Type B pancreatic cell (in vitro differentiated cells): Measurements from ENCODE around the gene HSP90B1. TPM values are rescaled to one million over a fixed set of nuclear protein-coding genes. Genes with fewer than 3 reads are reported as not detected.

Experiments used
- DNase-seq: peaks from one replicate; pipeline ENCODE4 v3.0.0; 2021; ENCODE audit warnings: mixed read lengths; ENCODE audit not compliant: unreplicated experiment; ENCODE audit errors: extremely low spot score
- H3K27ac Mint-ChIP-seq: 2 replicates; pipeline ENCODE4 v1.8.0; 2021; ENCODE audit warnings: mild to moderate bottlenecking, mixed read lengths
- H3K27me3 Mint-ChIP-seq: 2 replicates; pipeline ENCODE4 v1.8.0; 2021; ENCODE audit warnings: mixed read lengths
- H3K36me3 Mint-ChIP-seq: 2 replicates; pipeline ENCODE4 v1.8.0; 2021; ENCODE audit warnings: mixed read lengths
- H3K4me1 Mint-ChIP-seq: one replicate; pipeline ENCODE4 v1.8.0; 2021; ENCODE audit warnings: mixed read lengths; ENCODE audit not compliant: unreplicated experiment
- H3K4me3 Mint-ChIP-seq: 2 replicates; pipeline ENCODE4 v1.8.0; 2021; ENCODE audit warnings: mild to moderate bottlenecking, mixed read lengths
- H3K9me3 Mint-ChIP-seq: 2 replicates; pipeline ENCODE4 v1.8.0; 2021; ENCODE audit warnings: mixed read lengths
- CTCF ChIP-seq: fragments of 200-600 bp; sonication (generic); conservative IDR thresholded peaks from 2 replicates; pipeline ENCODE4 v1.5.0; 2021; ENCODE audit warnings: antibody characterized with exemption, mild to moderate bottlenecking
- total RNA-seq: library from RNA; stranded (reverse); gene quantifications from 2 replicates; pipeline ENCODE4 v1.2.1, GENCODE V29; 2021; ENCODE audit warnings: low replicate concordance

HSP90B1 gene
- total RNA-seq, 1 donor from 2014 or later: 967 TPM

- TF ChIP-seq CTCF: no peak
- no peak overlapping the region for H3K27ac Mint-ChIP-seq
- DNase-seq: no peak
- no peaks in the 10 kb centered on the region for H3K36me3 Mint-ChIP-seq
- peaks cover 4% of the 10 kb centered on the region for H3K27me3 Mint-ChIP-seq
- no peak overlapping the region for H3K4me3 Mint-ChIP-seq
- no peaks in the 10 kb centered on the region for H3K9me3 Mint-ChIP-seq
- no peaks in the 10 kb centered on the region for H3K4me1 Mint-ChIP-seq
Observed at GRCh38 chr12:103913100-103913499, 17.1 kb upstream of the HSP90B1 start.

GRCh38 chr12:103915306-103915705 lies 14.9 kb upstream of the HSP90B1 start:
- no peak for TF ChIP-seq CTCF
- no peak overlapping the region for H3K27ac Mint-ChIP-seq
- no peaks in the 10 kb centered on the region for H3K27me3 Mint-ChIP-seq
- no peaks in the 10 kb centered on the region for H3K4me1 Mint-ChIP-seq
- H3K36me3 Mint-ChIP-seq: no peaks in the 10 kb centered on the region
- DNase-seq: no peak
- H3K9me3 Mint-ChIP-seq: no peaks in the 10 kb centered on the region
- H3K4me3 Mint-ChIP-seq: no peak overlapping the region

- no peak overlapping the region for H3K4me3 Mint-ChIP-seq
- no peaks in the 10 kb centered on the region for H3K36me3 Mint-ChIP-seq
- no peak for DNase-seq
- H3K4me1 Mint-ChIP-seq: no peaks in the 10 kb centered on the region
- H3K27ac Mint-ChIP-seq: no peak overlapping the region
- no peaks in the 10 kb centered on the region for H3K27me3 Mint-ChIP-seq
- no peaks in the 10 kb centered on the region for H3K9me3 Mint-ChIP-seq
- TF ChIP-seq CTCF: no peak
Observed at GRCh38 chr12:103917873-103918272, 12.3 kb upstream of the HSP90B1 start.

- H3K4me3 Mint-ChIP-seq: no peak overlapping the region
- no peak for TF ChIP-seq CTCF
- DNase-seq: no peak
Observed at GRCh38 chr12:103924761-103925641, 5.2 kb upstream of the HSP90B1 start.

GRCh38 chr12:103928682-103929045 lies 1.5 kb upstream of the HSP90B1 start:
- TF ChIP-seq CTCF: no peak
- H3K4me1 Mint-ChIP-seq: peaks cover 15% of the 10 kb centered on the region
- peaks cover 20% of the 10 kb centered on the region for H3K36me3 Mint-ChIP-seq
- no peak for DNase-seq
- peaks cover 3% of the 10 kb centered on the region for H3K27me3 Mint-ChIP-seq
- H3K9me3 Mint-ChIP-seq: no peaks in the 10 kb centered on the region
- H3K27ac Mint-ChIP-seq: peak overlapping the region; percentile 99
- H3K4me3 Mint-ChIP-seq: peak overlapping the region; percentile 94

More at GRCh38 chr12:103924761-103925641, 5.2 kb upstream of the HSP90B1 start:
- H3K9me3 Mint-ChIP-seq: no peaks in the 10 kb centered on the region
- peaks cover under 1% of the 10 kb centered on the region for H3K27me3 Mint-ChIP-seq
- H3K36me3 Mint-ChIP-seq: no peaks in the 10 kb centered on the region
- peak overlapping the region; percentile 41 for H3K27ac Mint-ChIP-seq
- H3K4me1 Mint-ChIP-seq: no peaks in the 10 kb centered on the region
